Measurements from ENCODE around the gene CPNE7. TPM values are rescaled to one million over a fixed set of nuclear protein-coding genes. Genes with fewer than 3 reads are reported as not detected.

CPNE7 gene
- total RNA-seq, 1 experiment from 2014 or later, result 3.1 TPM

- DNase-seq (ENCODE audit: low read depth), result no peak
These were observed 27.5 kb downstream of the CPNE7 start for GRCh38 chr16:89602952-89603590.

GRCh38 chr16:89604764-89605163, 29.2 kb downstream of the CPNE7 start:
- no peak for DNase-seq (ENCODE audit: low read depth)

DNA sequence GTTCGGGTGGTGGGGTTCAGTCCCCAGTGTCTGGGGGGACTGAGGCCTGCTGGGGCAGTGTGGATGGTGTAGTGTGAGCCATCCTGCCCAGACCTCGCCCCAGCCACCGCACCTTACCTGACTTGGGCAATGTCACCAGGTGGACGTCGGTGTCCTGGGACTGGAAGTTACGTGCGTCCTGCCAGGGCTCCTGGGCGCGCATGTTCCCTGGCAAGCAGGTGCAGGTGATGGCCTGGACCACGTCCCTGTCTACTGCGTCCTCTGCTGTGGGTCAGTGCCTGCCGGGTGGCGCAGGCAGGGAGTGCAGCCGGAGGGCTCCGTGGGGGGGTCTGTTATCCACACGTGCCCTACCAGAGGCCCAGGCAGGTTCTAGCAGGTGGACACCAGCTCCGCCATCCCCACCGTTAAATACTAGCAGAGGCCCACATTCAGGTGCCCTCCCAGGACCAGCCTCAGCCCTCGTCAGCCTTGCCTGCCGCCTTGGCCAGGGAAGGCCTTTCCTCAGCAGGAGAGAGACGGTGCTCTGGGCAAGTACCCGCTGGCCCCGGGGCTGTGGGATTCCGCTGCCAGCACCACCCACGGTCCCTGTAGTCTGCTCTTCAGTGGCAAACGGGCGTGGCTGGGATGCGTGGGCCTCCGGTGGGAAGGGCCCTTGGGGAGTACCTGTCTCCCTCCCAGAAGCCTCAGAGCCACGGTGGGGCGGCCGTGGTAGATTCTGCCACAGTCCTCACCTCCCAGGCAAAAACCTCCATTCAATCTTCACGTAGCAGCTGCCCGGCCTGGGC, 29.8 kb downstream of the CPNE7 start:
- no peak for DNase-seq (ENCODE audit: low read depth)

GRCh38 chr16:89606006-89606405, 30.4 kb downstream of the CPNE7 start:
- DNase-seq (ENCODE audit: low read depth), result no peak

DNA sequence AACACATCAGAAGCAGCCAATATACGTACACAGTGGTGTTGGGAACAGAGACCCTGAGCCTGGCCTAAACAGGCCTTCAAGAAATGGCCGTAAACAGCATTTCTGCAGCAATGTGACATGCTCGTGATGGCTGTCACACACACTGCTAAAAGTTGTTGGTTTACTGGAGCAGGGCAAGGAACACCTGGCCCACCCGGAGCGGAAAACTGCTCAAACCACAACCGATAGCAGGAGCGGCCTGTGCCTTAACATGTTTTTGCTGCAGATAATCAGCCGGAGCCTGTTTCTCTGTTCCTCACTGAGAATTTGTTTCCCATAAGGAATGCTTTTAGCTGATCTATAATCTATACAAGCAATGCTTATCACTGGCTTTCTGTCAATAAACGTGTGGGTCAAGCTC, 31.9 kb downstream of the CPNE7 start:
- DNase-seq (ENCODE audit: low read depth), result no peak

DNA sequence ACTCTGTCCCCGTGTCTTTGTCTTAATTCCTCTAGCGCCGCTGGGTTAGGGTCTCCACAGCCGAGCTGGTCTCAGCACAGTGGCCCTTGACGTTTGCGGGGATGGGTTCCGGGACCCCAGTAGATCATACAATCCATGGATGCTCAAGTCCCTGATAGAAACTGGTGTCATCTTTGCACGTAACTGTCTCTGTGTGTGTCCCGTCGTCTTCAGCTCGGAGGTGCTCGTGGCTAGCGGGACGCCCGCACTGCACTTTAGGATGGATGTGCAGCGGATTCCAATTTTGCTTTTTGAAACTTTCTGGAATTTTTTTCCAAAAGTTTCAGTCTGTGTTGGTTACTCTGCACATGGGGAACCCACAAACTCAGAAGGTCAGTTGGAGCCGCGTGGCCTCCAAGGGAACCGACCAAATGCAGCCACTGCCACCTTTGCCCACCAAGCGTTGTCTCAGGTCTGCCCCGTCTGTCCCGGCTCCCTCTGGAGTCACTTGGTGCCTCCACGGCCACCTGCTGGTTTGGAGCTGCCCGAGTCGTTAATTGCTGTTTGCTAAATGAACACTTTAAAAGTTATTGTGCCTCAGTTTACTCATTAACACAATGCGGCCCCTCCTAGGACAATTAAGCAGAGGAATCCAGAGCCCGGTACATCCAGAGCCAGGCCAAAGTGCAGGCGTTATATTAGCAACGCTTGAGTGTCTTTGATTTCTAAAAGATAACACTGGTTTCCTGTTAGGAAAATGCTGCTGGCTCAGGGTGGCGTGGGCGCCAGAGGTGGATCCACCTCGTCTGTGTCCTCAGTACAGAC, 32.6 kb downstream of the CPNE7 start:
- no peak for DNase-seq (ENCODE audit: low read depth)

GRCh38 chr16:89610108-89610453, 34.5 kb downstream of the CPNE7 start:
- no peak for DNase-seq (ENCODE audit: low read depth)

GRCh38 chr16:89612415-89613166, 37.0 kb downstream of the CPNE7 start:
- no peak for DNase-seq (ENCODE audit: low read depth)

- no peak for DNase-seq (ENCODE audit: low read depth)
These were observed 37.8 kb downstream of the CPNE7 start, which contains the start of gene DPEP1 for GRCh38 chr16:89613231-89613953. Gene DPEP1, plus strand, starts transcription at chr16:89613642. Its CDS starts 16,769 bp downstream, at chr16:89630411.

GRCh38 chr16:89613954-89614459, 38.4 kb downstream of the CPNE7 start:
- no peak for DNase-seq (ENCODE audit: low read depth)

DNA sequence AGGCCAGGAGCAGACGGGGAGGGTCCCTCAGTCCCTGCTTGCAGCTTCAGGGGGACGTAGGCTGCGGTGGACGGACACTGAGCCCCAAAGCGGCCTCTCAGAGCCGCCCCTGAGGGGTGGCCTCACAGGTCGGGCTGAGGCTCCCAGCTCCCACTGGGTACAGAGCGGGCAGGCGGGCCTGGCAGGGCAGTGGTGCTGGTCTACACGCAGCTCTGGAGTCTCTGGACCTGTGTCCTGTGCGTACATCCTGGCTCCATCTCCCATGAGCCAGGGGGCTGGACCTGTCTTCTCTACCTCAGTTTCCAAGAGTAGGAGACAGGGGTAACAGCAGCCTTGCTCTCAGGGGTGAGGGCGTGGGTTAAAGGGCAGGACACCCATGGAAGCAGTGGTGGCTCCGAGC, 39.6 kb downstream of the CPNE7 start:
- no peak for DNase-seq (ENCODE audit: low read depth)

- DNase-seq (ENCODE audit: low read depth), result no peak
These were observed 40.1 kb downstream of the CPNE7 start for GRCh38 chr16:89615596-89616090.

DNA sequence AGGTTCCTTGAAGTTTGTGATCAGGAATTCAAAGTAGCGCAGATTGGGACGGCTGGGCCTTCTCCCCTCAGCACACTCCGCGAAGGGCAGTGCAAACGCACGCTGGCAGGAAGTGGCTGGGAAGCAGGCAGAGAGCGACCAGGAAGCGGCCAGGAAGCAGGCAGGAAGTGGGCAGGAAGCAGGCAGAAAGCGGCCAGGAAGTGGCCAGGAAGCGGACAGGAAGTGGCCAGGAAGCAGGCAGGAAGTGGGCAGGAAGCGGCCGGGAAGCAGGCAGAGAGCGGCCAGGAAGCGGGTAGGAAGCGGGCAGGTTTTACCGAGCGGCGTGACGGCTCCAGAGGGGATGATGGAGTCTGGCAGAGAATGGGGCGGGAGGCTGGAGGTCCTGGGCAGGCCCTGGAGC, 41.1 kb downstream of the CPNE7 start:
- no peak for DNase-seq (ENCODE audit: low read depth)

DNA sequence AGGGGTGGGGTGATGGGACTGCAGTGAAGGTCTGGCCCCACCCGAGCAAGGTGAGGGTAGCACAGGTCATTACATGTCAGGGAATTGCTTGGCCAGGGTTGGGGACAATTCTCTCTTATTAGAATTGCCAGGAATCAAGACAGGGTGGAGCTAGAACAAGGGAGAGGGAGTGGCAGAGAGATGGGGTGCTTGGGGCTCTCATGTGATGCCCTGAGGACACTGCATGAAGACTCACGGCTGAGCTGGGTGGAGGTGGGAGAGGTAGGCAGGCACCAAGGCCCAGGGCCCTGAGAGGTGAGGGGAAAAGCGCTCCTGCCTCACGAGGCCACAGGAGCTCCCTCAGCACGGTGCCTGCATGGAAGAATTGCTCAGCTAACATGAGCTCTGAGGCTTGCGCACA, 41.5 kb downstream of the CPNE7 start:
- no peak for DNase-seq (ENCODE audit: low read depth)

- DNase-seq (ENCODE audit: low read depth), result peak; percentile 42
These were observed 42.8 kb downstream of the CPNE7 start for GRCh38 chr16:89618109-89618998.

DNA sequence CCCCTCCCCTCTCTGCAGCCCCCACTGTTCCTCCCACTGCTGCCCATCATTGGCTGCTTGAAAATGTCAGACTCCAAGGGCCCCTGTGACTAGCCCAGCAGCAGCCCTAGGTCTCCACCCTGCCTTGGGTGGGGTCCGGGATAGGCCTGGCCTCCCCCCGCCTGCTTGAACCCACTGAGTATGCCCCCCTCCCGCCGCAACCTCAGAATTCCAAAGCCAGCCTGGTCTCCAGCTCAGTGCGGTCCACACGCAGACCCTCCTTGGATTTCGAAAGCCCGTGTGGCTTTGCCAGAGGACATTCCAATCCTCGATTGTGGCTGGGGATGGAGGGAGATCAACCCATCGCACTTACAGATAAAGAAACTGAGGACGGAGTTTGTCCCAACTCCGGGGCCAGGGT, 44.3 kb downstream of the CPNE7 start:
- DNase-seq (ENCODE audit: low read depth), result no peak

DNA sequence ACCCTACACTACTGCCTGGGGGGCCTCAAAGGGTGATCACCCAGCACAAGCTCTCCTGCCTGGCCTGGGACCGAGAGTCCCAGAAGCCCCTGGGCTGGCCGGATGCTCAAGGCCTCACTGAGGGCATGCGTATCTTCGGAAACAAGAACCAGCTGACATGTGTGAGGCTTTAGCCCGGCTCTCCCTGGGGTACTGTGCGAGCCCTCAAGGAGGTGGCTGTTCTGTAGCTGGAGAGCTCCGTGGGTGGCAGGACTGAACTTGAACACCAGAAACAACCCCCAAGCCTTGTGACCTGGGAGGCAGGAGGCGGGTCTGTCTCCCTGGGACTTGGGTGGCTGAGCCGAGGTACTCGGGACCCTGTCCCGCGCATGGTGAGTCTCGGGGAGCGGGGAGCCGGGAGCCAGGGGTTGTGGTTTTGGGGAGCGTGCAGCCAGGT, 44.9 kb downstream of the CPNE7 start:
- DNase-seq (ENCODE audit: low read depth), result no peak

DNA sequence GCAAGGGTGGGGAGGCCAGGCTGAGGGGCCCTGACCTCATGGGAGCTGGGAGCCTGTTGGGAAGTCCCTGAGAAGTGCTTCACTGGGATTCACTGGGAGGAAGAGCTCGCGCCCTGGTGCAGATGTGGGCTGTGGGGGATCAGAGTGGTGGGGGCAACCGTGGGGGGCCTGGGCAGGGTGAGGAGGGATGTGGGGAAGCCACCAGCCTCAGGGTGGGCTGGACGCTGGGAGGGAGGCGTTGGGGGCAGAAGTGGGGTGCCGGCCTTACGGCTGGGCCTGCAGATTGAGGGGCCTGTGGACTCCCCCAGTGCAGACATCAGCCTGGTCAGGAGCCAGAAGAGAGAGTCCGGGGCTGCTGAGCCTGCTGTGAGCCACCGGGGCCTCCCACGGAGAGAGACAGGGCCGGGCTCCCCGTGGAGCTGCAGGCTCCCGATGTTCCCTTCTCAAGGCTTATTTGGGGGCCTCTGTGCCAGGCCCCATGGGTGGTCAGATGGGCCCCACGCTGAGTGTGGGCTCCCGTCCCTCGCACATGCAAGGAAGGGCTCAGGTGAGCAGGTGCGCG, 45.7 kb downstream of the CPNE7 start:
- DNase-seq (ENCODE audit: low read depth), result no peak

GRCh38 chr16:89621698-89622409, 46.3 kb downstream of the CPNE7 start:
- no peak for DNase-seq (ENCODE audit: low read depth)
